HG03571 (cell line): Measurements from ENCODE around the gene DCTD.

ENCODE experiments used
- ATAC-seq: cut with Tn5 transposase; IDR thresholded peaks from one replicate; pipeline ENCODE4 v1.9.1; 2021; ENCODE audit not compliant: unreplicated experiment

DCTD gene

DNA sequence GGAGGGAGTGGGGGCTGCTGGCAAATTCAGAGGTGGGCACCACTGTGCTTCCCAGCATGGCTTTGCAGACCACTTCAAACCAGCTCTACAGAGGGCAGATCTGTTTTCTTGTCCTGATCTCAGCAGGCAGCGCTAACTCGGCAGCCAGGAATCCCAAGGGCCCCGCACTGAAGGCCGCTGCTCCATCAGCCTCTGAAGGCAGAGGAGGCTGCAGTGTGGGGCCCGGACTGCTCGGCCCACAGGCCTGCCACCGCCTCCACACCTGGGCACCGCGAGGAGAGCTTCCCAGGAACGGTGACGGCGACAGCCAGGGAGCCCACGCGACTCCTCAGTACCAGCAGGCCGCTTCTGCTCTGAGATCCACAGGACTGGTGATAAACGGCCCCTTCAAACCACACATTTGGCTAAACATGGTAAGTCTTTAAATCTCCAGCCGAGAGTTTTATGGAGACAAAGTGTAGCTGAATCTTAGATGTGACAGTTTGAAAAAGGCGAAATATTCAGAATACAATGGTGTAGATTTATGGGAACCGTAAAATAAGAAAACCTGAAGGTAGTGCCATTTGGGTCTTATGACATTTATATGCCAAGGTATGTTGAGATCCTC lies 23.6 kb downstream of the DCTD start:
- no peak for ATAC-seq

DNA sequence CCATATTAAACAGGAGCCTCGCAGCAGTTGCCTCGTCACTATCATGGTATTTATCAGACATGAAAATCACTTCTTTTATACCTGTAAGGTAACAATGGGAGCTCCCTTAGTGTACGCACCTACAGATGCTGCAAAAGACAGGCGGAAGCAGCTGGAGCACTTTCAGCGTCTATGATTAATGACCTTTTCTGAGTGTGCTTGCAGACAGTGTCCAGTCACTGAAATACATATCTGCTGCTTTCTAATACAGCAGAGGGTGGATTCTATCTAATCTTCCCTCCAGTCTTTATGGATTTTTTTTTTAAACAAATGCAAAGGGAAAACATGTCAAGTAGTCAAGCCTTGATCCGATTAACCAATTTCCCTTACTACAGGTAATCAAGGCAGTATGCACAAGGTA lies 24.1 kb downstream of the DCTD start:
- ATAC-seq: no peak

DNA sequence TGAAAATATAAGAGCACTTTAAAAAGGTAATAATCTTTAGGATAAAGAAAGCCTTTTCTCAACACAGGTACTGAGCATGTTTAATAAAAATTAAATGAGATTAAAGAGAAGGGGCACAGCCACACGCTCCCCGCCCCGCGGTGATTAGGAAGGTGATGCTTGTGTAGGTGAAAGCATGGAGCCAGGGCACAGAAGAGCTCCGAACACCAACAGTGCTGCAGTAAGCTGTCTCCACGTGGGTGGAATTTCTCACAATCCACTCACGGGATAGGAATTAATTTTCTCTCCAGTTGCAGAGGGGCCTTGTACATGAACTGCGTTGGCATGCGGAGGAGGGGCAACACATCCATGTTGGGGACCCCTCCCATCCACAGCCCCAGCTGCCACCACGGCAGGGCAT lies 27.0 kb downstream of the DCTD start:
- ATAC-seq: no peak

DNA sequence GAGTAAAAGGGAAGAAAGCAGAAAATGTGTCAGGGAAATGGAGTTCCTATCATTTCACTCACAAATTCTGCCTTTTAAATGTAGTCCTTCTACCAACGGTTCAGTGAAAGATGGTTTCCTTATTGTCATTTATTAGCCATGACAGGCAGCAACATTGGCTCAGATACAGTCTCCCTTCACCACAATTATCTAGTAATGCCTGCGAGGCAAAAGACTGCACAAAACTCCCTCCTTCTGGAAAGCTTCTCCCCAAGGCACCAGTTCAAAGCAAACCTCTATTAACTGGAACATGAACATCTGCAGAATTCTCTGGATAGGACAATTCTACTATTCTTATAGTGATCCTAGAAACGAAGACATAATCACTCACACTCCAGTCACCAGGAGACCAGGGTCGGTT lies 28.3 kb downstream of the DCTD start:
- no peak for ATAC-seq

DNA sequence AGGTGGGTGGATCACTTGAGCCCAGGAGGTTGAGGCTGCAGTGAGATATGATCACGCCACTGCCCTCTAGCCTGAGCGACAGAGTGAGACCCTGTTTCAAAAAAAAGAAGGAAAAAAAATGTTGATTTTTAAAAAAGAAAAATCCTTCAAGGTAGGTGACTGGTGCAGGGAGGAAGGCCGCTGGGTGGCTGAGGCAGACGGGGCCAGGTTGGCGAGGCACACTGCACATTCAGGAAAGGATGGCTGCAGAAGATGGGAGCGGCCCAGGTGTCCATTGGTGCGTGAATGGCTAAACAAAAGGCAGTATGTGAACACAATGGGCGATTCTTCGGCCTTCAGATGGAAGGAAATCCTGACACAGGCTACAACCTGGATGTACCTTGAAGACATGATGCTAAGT lies 30.4 kb downstream of the DCTD start:
- no peak for ATAC-seq

DNA sequence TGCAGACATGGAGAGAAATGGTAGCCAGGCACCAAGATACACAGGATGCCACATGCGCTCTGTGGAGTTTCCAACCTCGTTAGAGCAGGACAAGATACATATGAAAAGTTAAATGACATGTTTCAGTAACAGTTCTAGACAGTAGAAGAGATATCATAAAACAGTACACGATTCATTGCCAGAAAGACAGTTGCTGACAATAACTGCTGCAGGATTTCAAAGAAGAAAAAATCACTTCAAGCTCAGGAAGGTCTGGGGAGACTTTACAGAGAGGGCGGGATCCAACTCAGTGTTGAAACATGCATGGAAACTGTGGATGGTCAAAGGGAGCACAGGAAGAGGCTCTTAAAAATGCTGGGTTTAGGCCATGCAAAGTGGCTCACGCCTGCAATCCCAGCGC lies 31.0 kb downstream of the DCTD start:
- ATAC-seq: no peak

DNA sequence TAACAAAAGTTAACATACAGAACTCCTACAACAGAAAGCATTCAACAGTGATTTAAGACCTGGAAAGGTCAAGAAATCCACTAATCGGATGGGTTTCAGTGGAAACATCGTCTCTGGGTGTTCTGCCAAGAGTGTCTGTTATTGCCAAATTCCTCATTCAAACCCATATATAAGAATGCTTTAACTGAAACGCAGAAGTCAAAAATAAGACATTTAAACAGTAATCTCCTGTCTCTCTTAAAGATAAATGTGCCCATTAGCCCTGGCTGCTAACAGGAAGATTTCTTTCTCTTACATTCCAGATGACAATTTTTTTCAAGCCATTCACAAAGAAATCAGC lies 31.5 kb downstream of the DCTD start:
- ATAC-seq: no peak

DNA sequence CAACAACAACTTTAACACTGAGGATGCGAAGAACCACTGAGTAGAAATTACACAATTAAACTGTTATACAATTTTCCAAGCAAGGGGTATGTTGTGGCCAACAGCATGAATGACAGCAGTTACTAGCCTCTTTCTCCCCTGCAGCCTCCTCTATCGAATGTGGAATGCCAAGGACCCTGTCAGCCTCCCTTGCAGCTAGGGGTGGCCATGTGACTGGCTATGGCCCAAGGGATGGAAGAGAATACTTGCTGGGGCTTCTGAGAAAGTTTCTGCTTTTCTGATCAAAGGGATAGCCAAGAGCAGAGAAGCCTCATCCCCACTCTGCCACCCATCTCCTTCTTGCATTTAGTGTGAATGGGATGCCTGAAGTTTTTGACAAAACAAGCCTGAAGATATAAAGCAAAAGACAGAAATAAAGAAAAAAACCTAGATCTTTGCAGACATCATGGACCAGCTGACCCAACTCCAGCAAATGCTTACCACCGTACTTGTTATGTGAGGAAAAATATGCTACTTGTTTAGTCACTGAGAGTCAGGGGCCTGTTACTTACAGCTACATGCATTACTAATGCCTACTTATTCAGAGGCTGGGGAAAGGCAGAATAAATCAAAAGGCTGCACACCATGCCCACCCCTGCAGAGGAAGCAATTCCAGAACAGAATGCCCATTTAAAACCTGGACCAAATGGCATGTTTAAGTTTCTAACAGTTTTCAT lies 32.0 kb downstream of the DCTD start:
- no peak for ATAC-seq

DNA sequence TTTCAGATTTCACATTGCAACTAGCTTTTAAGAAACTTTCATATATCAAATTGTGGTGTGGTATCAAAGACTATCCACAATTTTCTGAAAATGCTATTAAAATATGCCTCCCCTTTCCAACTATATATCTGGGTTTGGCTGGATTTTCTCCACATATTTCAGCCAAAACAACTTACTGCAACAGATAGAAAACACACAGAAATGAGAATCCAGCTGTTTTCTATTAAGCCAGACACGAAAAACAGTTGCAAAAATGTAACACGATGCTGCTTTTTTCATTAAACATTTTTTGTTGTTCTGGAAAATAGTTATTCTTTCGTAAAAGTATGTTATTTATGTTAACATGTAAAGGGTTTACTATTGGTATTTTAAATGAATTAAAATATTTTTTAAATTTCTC lies 33.1 kb downstream of the DCTD start:
- no peak for ATAC-seq

DNA sequence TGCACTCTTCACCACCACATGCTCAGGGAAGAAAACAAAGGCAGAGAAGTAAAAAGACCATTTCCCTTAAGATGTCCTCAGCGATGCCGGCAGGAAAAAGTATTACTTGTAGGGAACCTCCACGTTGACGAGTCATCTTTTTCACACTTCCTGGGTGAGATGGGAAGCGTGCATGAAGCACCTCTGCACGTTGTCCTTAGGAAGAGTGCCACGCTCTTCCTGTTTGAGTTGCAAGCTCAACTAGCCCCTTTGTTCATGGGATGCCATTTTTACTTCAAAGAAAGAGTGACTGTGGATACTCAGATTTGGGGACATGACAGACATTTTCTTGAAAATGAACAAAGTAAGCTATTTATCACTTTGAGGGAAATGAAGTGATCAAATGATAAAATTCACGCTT lies 33.8 kb downstream of the DCTD start:
- ATAC-seq: no peak

DNA sequence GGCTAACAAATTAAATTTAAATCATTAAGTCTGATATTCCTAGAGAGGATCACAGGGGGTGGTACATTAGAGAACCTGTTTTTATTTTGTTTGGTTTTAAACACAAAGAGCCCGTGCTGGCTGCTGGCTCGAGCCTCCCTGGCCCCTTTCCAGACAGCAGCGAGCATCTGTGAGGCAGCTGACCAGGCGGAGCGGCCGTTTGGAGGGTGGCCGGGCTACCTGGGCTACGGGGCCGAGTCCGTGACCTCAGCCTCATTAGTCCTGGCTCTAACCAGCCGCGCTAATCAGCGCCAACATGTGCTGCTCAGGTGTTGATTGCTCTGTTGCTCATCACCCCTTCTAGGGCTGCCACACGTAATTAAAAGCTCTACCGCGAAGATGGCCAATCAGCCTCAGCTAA lies 35.3 kb downstream of the DCTD start:
- no peak for ATAC-seq

DNA sequence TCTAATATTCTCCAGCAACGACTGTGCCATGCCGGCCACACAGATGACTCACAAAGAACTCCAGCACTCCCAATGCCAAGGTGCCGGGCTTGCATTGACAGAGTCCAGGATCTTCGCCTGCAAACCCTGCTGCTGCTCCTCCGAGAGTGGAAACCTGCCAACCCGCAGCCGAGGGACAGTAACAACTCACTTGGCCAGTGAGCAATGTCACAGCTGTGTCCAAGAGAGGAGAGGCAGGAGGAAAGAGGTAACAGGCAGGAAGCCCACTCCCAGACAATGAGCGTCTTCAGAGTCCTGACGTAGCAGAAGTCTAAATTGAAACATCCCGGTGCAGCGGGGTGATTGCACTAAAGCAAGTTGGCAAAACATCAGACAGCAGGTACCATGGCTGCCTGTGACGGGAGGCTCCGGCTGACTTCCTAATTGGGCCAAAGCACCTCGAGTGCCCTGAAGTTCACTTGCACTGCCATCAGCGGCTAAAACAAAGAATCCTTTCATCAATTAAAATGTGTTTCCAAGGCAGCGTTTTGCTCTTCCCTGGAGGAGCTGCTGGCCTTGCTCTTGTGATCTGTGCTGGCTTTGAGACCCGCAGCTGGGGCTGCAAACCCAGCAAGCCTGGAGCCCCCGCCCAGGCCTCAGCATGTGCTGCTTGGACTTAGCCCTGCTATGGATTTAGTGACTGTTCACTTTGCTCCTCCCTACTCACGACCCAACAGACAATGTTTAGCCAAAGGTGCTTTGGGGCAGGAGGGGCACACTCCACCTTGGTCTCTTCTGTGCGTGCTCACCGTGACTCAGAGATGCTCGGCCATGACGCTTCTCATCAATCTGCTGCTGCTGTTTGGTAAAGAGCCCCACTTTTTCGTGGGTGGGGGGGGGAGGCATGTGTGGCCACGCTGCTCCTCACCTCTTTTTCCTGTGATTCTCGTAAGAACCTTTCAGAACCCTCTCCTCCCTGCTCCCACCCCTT lies 36.5 kb downstream of the DCTD start:
- ATAC-seq: no peak

DNA sequence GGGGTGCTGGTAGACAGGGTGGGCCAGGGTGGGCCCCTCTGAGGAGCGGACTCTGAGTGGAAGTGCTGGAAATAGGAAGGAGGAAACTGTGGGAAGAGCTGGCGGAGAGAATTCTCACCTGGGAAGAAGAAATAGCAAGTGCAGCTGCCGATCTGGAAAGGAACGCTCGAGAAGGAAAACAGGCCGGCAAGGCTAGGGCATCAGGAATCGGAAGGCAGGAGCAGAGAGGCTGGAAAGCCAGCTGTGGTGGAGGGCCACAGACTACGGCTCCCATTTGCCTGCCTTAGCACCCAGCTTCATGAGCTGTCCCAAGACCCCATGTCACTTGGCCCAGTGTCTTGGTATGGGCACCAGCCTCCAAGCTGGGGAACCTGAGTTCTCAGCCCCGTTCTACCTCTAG lies 37.3 kb downstream of the DCTD start:
- ATAC-seq: no peak

DNA sequence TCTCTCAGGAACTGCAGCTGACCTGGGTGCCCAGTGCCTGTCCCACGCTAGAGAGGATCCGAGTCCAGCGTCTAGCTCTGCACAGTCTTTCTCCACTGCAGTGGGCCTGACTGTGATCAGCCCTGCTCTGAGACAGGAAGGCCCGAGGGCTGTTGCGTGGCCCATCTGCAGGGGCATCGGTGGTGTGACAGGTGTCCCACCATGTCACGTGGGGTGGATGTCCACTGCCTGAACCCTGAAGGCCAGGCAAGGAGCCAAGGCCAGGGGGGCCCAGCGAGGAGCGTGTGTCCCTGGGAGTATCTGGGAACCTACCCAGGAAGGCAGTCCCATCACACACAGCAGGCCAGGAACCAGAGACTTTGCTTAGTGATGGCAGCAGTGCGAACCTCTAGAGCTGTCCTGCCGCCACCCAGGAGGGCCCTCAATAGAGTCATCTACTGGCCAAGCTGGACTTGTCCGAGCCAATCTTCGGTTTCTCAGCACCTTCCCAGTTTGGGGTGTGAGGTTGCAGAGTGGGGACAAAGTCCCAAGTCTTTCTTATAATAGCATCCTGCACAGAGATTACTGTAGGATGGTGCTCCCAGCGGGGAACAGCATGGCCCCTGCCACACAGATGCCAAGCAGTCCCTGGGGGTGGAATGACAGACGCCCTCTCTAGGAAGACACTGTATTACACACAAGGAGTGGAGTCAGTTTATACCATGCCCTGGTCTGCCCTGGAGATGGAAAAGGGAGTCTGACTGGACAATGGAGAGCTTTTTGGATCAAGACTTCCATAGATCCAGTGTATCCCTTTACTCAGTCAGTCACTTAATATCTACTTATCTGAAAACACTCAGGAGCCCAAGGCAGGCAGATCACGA lies 38.3 kb downstream of the DCTD start:
- ATAC-seq: no peak

DNA sequence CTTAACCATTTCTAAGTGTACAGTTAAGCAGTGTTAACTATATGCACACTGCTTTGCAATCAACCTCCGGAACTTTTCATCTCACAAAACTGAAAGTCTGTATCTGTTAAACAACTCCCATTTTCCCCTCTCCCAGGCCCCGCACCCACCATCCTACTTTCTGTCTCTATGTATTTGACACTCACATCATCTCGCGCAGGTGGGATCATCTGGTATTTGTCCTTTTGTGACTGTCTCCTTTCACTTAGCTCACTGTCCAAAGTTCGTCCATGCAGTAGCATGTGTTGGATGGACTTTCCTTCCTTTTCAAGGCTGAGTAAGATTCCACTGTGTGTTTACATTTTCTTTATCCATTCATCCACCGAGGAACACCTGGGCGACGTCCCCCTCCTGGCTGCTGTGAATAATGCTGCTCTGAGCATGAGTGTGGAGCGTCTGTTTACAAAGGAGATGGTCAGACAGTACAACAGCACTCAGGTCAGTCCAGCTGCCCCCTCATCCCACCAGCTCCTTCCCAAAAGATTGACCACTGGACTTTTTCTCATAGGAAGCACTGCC lies 39.8 kb downstream of the DCTD start:
- no peak for ATAC-seq

DNA sequence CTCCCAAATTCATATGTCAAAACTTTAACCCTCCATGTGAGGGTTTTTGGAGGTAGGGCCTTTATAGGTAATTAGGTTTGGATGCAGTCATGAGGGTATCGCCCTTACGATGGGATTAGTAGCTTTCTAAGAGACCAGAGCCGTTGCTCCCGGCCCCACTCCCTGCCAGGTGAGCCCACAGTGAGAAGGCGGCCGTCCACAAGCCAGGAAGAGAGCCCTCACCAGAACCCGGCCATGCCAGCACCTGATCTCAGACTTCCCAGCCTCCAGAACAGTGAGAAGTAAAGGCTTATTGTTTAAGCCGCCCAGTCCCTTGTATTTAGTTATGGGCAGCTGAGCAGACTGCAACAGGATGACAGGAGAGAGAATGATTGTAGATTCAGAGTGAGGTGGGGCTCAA lies 40.8 kb downstream of the DCTD start:
- ATAC-seq: no peak

DNA sequence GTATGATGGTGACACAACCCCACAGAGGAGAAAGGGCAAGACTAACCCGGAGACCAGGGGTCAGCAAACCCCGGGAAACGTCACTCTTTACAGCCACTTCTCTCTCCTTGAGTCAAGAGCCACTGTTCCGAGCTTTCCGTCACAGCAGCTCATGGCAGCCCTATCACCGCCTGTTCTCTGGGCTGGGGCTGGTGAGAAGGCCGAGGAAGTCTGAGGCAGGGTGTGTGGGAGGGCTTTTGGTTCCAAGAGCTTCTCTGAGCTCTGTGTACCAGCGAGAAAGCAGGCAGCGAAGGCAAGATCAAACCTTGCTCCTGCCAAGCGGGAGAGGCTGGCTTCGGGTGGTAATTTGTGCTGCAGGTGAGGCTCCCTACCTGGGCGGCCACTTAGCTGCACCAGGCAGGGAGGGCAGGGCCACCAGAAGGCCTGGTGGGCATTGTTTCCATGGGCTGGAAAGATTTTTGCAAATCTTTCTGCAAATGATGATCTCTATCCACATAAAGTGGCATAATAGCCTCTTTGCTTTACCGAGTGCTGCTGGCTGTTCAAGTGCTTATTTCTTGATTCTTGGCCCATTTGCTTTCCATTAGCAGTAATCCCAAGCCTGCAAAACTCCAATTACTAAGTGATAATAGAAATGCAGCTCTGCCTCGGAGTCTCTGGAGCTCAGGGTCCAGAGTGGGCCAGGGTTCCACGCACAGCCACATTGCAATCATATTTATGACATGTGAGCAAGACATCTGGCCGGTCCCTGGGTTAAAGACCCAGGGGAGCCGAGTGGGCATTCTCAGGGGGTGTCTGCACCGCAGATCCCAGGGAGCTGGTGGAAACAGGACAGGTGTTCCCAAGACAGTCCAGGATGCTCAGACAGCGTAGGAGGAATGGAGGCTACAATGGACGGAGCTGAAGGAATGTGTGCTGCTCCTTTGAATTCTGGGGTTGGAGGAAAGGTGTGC lies 41.5 kb downstream of the DCTD start:
- no peak for ATAC-seq

DNA sequence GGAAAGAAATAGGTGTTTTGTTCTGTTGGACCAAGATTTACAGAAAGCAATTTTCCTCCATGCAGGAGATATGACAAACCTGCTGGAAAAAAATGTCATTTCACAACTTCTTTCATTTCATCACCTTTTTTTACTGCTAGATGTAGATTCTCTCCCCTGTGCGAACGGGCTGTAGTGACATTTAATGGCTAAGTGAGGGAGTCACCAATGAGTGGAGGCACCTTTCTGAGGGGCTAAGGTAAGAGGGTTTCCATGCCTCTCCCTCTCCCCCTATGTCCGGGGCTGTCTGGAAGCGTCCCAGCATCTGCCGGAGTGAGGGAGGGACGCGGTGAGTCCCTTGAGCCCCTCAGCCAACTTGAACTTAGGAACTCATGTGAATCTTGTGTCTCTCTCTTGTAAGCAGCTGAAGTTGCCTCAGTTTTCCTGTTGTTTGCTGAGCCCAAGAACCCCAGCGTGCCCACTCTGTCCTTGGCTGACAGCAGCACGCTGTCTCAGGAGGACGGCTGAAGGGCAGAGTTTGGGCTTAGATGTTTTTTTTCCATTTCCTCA lies 42.3 kb downstream of the DCTD start:
- ATAC-seq: no peak

DNA sequence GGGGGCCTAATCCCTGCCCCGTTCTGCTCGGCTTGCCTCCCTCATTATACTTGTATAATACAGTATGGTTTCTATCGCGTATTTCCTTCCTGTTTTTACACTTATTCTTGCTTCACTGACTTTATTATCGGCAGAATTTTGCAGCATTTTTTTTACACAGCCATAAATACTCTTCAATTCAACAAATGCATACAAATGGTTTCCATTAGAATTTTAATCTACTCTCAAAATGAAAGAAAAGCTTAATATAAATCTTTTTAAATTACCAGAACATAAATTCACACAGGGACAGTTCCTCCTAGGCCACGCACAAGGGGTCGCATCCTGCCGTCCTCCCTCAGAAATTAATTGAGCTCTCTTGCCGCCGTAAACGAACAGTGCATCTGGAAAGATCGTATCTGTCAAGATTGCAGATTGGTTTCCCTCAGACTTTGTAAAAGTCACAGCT lies 42.9 kb downstream of the DCTD start:
- no peak for ATAC-seq
